Right ventricle myocardium superior (tissue), 1 donor: ENCODE data around the gene ADGRG2. TPM values are rescaled to one million over a fixed set of nuclear protein-coding genes. Genes with fewer than 3 reads are reported as not detected.

Experiments
- ATAC-seq: fragments of 200-7000 bp; cut with Tn5 transposase; one replicate; pipeline ENCODE4 v1.9.1; 2020; ENCODE audit warnings: mild to moderate bottlenecking; ENCODE audit not compliant: poor library complexity
- DNase-seq: peaks from one replicate; pipeline ENCODE4 v3.0.0-alpha.2; 2020
- intact Hi-C: fragments of 100-400 bp; cut with DNase I; formaldehyde crosslinking; loops from one replicate; pipeline ENCODE4 v1.11.2; 2022
- total RNA-seq: library from RNA; stranded (reverse); fragmentation: NEBNext Ultra II Directional; extraction: Animal tissue kit (Norgen Biotek cat#: 25700); gene quantifications from one replicate; pipeline ENCODE4 v1.2.1, GENCODE V29; 2021
- donor health status: DM: no; HTN: yes; CAD: no; lungs with severe emphysema.

Gene ADGRG2
- total RNA-seq, 1 donor from 2014 or later, result 0.78 TPM

- DNase-seq (no peak), ATAC-seq (no peak)
- intact Hi-C loops, result no loop called here
These were observed 148.6 kb downstream of the ADGRG2 start for GRCh38 chrX:18973527-18974192.

- intact Hi-C loops, result no loop called here
- DNase-seq, result no peak
- ATAC-seq, result no peak
These were observed 150.8 kb downstream of the ADGRG2 start for GRCh38 chrX:18971506-18971905.

- ATAC-seq, result no peak
- no peak for DNase-seq
- intact Hi-C loops, result no loop called here
These were observed 151.8 kb downstream of the ADGRG2 start for GRCh38 chrX:18970465-18970864.

GRCh38 chrX:18966624-18967023 lies 155.6 kb downstream of the ADGRG2 start:
- peak; percentile 79 for ATAC-seq
- DNase-seq, result no peak
- intact Hi-C loops, result no loop called here

- ATAC-seq (no peak), DNase-seq (no peak)
- intact Hi-C loops, result no loop called here
These were observed 157.4 kb downstream of the ADGRG2 start for GRCh38 chrX:18964901-18965300.

- intact Hi-C loops, result no loop called here
- ATAC-seq (no peak), DNase-seq (no peak)
These were observed 158.2 kb downstream of the ADGRG2 start for GRCh38 chrX:18964026-18964425.

- intact Hi-C loops, result no loop called here
- ATAC-seq, result no peak
These were observed 159.9 kb downstream of the ADGRG2 start for GRCh38 chrX:18962329-18962728.

GRCh38 chrX:18961686-18962085 lies 160.6 kb downstream of the ADGRG2 start:
- intact Hi-C loops, result no loop called here
- ATAC-seq (no peak), DNase-seq (no peak)

More at GRCh38 chrX:18962329-18962728, 159.9 kb downstream of the ADGRG2 start:
- DNase-seq, result no peak

GRCh38 chrX:18956303-18957032 lies 165.8 kb downstream of the ADGRG2 start:
- DNase-seq (no peak), ATAC-seq (no peak)
- intact Hi-C loops, result no loop called here

GRCh38 chrX:18955676-18956075 lies 166.6 kb downstream of the ADGRG2 start:
- DNase-seq (no peak), ATAC-seq (no peak)
- intact Hi-C loops, result no loop called here

- intact Hi-C loops, result no loop called here
- ATAC-seq (no peak), DNase-seq (no peak)
These were observed 171.2 kb downstream of the ADGRG2 start for GRCh38 chrX:18951032-18951431.

- DNase-seq, result no peak
- no peak for ATAC-seq
- intact Hi-C loops, result no loop called here
These were observed 172.3 kb downstream of the ADGRG2 start for GRCh38 chrX:18949944-18950301.

- ATAC-seq, result no peak
- intact Hi-C loops, result no loop called here
- DNase-seq, result no peak
These were observed 172.9 kb downstream of the ADGRG2 start for GRCh38 chrX:18949291-18949943.

- intact Hi-C loops, result no loop called here
- DNase-seq (no peak), ATAC-seq (no peak)
These were observed 175.7 kb downstream of the ADGRG2 start for GRCh38 chrX:18946611-18947010.

- intact Hi-C loops, result no loop called here
These were observed 176.1 kb downstream of the ADGRG2 start for GRCh38 chrX:18946157-18946556.

GRCh38 chrX:18945483-18945882 lies 176.8 kb downstream of the ADGRG2 start:
- intact Hi-C loops, result no loop called here
- no peak for ATAC-seq

More at GRCh38 chrX:18946157-18946556, 176.1 kb downstream of the ADGRG2 start:
- DNase-seq (no peak), ATAC-seq (no peak)

GRCh38 chrX:18944482-18944881 lies 177.8 kb downstream of the ADGRG2 start:
- ATAC-seq, result no peak

More at GRCh38 chrX:18945483-18945882, 176.8 kb downstream of the ADGRG2 start:
- no peak for DNase-seq

GRCh38 chrX:18941896-18942295 lies 180.4 kb downstream of the ADGRG2 start:
- intact Hi-C loops, result no loop called here
- ATAC-seq, result no peak
- DNase-seq, result no peak

More at GRCh38 chrX:18944482-18944881, 177.8 kb downstream of the ADGRG2 start:
- intact Hi-C loops, result no loop called here
- DNase-seq, result no peak
